ENCODE results near the gene CD300LF.

CD300LF gene

DNA sequence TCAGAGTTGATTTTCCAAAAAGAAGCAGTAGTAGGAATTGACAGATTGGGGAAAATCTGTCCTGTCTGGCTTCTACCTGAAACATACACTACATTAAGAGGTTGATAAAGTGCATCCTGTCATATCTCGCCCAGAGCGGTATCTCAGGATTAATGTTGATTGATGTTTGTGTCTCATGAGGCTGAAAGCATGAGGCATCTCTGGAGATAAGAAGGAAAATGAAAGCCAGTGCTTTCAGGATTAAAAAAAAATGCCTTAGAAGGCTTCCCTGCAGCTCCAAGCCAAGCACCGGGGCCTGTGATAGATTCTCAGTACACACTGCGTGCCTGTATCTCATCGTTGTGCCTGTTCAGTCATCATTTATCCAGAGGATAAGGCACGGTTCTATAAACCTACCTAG is 62.8 kb downstream of the CD300LF start:
- Histone ChIP-seq H3K9me3 (ENCODE audit: control insufficient read depth in 2 of 2, low read length in 2 of 2) (no peaks in the 10 kb centered on the region), H3K27ac (ENCODE audit: low read depth in 2 of 2, low read length in 2 of 2) (no peak overlapping the region), H3K4me3 (ENCODE audit: low read length in 2 of 2) (no peak overlapping the region), H3K36me3 (ENCODE audit: control insufficient read depth in 2 of 2, insufficient read depth in 2 of 2, low read length in 2 of 2) (no peaks in the 10 kb centered on the region), H3K27me3 (ENCODE audit: control insufficient read depth in 2 of 2, insufficient read depth in 2 of 2, low read length in 2 of 2) (peaks cover 3 to 18% of the 10 kb centered on the region in 2 donors), H3K9ac (ENCODE audit: low read depth in 1 of 2, low read length in 2 of 2) (no peak overlapping the region), H3K4me1 (ENCODE audit: control insufficient read depth in 2 of 2, insufficient read depth in 2 of 2, low read length in 2 of 2) (no peaks in the 10 kb centered on the region)

DNA sequence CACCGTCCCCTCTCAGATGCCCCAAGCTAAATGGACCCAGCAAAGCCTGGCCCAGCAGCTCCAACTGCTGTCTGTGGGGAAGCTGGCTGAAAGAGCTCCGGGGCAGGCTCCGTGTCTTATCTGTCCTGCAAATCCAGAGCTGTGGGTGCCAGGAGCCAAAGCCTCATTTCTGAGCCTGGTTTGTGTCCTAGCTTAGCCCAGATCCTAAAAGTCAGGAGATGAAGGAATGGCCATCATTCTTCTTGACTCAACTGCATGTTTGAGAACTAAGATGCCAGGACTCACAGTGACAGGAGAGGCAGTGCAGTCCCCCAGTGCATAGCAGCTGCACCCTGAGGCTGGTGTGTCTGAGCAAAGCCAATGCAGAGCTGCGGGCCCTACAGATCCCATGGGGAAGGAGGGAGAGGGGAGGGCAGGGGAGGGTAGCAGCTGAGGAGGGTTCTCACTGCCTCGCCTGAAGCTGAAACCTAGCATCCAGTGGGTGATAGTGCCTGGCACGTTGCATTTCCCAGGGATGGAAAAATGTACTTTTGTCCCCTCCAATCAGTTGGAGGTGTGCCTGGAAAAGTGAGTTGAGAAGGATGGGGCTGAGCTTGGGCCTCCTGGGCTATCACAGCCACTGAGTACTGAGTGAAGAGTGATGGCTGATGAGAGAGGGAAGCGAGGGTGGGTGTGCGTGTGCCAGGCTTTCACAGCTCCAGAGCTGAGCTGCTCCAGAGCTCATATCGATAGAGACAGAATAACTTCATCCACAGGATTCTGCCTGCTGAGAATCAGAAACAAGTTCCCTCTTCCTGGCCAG is 64.7 kb downstream of the CD300LF start:
- Histone ChIP-seq H3K9ac (ENCODE audit: low read depth in 1 of 2, low read length in 2 of 2) (no peak overlapping the region), H3K9me3 (ENCODE audit: control insufficient read depth in 2 of 2, low read length in 2 of 2) (no peaks in the 10 kb centered on the region), H3K4me3 (ENCODE audit: low read length in 2 of 2) (no peak overlapping the region), H3K36me3 (ENCODE audit: control insufficient read depth in 2 of 2, insufficient read depth in 2 of 2, low read length in 2 of 2) (no peaks in the 10 kb centered on the region), H3K27me3 (ENCODE audit: control insufficient read depth in 2 of 2, insufficient read depth in 2 of 2, low read length in 2 of 2) (peaks cover 6 to 22% of the 10 kb centered on the region in 2 donors), H3K27ac (ENCODE audit: low read depth in 2 of 2, low read length in 2 of 2) (no peak overlapping the region), H3K4me1 (ENCODE audit: control insufficient read depth in 2 of 2, insufficient read depth in 2 of 2, low read length in 2 of 2) (no peaks in the 10 kb centered on the region)

- H3K4me3 ChIP-seq (ENCODE audit: low read length in 2 of 2), result no peak overlapping the region
- peaks cover 4 to 22% of the 10 kb centered on the region in 2 donors for H3K27me3 ChIP-seq (ENCODE audit: control insufficient read depth in 2 of 2, insufficient read depth in 2 of 2, low read length in 2 of 2)
- no peak overlapping the region for H3K27ac ChIP-seq (ENCODE audit: low read depth in 2 of 2, low read length in 2 of 2)
- no peaks in the 10 kb centered on the region for H3K9me3 ChIP-seq (ENCODE audit: control insufficient read depth in 2 of 2, low read length in 2 of 2)
- H3K36me3 ChIP-seq (ENCODE audit: control insufficient read depth in 2 of 2, insufficient read depth in 2 of 2, low read length in 2 of 2), result no peaks in the 10 kb centered on the region
- no peak overlapping the region for H3K9ac ChIP-seq (ENCODE audit: low read depth in 1 of 2, low read length in 2 of 2)
- H3K4me1 ChIP-seq (ENCODE audit: control insufficient read depth in 2 of 2, insufficient read depth in 2 of 2, low read length in 2 of 2), result no peaks in the 10 kb centered on the region
These were observed 66.5 kb downstream of the CD300LF start for GRCh38 chr17:74646231-74646630.

DNA sequence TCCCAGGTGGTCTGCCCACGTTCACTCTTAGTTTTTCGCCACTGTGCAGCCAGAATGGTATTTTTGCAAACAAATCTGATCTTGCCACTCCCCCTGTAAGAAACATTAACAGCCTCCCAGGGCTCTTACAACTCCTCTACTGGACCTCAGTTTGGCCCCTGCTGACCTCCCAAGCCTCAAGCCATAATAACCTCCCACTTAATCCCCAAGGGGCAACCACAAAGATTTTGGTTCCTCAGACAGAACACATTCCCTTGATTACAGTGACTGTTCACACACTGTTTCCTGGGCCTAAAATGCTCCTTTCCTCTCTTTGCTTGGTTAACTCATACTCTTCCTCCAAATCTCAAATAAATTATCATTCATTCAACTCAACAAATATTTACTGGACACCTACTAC is 67.7 kb downstream of the CD300LF start:
- peaks cover 4 to 12% of the 10 kb centered on the region in 2 donors for H3K27me3 ChIP-seq (ENCODE audit: control insufficient read depth in 2 of 2, insufficient read depth in 2 of 2, low read length in 2 of 2)
- no peaks in the 10 kb centered on the region for H3K36me3 ChIP-seq (ENCODE audit: control insufficient read depth in 2 of 2, insufficient read depth in 2 of 2, low read length in 2 of 2)
- H3K4me1 ChIP-seq (ENCODE audit: control insufficient read depth in 2 of 2, insufficient read depth in 2 of 2, low read length in 2 of 2), result peaks cover 0 to 2% of the 10 kb centered on the region in 2 donors
- H3K4me3 ChIP-seq (ENCODE audit: low read length in 2 of 2), result no peak overlapping the region
- no peak overlapping the region for H3K27ac ChIP-seq (ENCODE audit: low read depth in 2 of 2, low read length in 2 of 2)
- no peak overlapping the region for H3K9ac ChIP-seq (ENCODE audit: low read depth in 1 of 2, low read length in 2 of 2)
- no peaks in the 10 kb centered on the region for H3K9me3 ChIP-seq (ENCODE audit: control insufficient read depth in 2 of 2, low read length in 2 of 2)

- peaks cover 0 to 2% of the 10 kb centered on the region in 2 donors for H3K4me1 ChIP-seq (ENCODE audit: control insufficient read depth in 2 of 2, insufficient read depth in 2 of 2, low read length in 2 of 2)
- H3K27ac ChIP-seq (ENCODE audit: low read depth in 2 of 2, low read length in 2 of 2), result no peak overlapping the region
- H3K27me3 ChIP-seq (ENCODE audit: control insufficient read depth in 2 of 2, insufficient read depth in 2 of 2, low read length in 2 of 2), result peaks cover 5 to 12% of the 10 kb centered on the region in 2 donors
- H3K9ac ChIP-seq (ENCODE audit: low read depth in 1 of 2, low read length in 2 of 2), result no peak overlapping the region
- H3K36me3 ChIP-seq (ENCODE audit: control insufficient read depth in 2 of 2, insufficient read depth in 2 of 2, low read length in 2 of 2), result no peaks in the 10 kb centered on the region
- no peaks in the 10 kb centered on the region for H3K9me3 ChIP-seq (ENCODE audit: control insufficient read depth in 2 of 2, low read length in 2 of 2)
- no peak overlapping the region for H3K4me3 ChIP-seq (ENCODE audit: low read length in 2 of 2)
These were observed 68.3 kb downstream of the CD300LF start for GRCh38 chr17:74644419-74644818.
